GM19324 (cell line): ENCODE measurements around the gene WDR3.
A peak's percentile ranks its signal among the peaks of the same experiment; 100 is the strongest.
"Not testable (repeated sequence)": the region's sequence is repeated elsewhere in the genome, so short reads cannot be mapped to it uniquely, and the experiment has no call there.

Experiments
- ATAC-seq: cut with Tn5 transposase; IDR thresholded peaks from one replicate; pipeline ENCODE4 v1.9.1; 2021; ENCODE audit warnings: mild to moderate bottlenecking, moderate library complexity; ENCODE audit not compliant: unreplicated experiment, low FRiP score

The WDR3 gene

DNA sequence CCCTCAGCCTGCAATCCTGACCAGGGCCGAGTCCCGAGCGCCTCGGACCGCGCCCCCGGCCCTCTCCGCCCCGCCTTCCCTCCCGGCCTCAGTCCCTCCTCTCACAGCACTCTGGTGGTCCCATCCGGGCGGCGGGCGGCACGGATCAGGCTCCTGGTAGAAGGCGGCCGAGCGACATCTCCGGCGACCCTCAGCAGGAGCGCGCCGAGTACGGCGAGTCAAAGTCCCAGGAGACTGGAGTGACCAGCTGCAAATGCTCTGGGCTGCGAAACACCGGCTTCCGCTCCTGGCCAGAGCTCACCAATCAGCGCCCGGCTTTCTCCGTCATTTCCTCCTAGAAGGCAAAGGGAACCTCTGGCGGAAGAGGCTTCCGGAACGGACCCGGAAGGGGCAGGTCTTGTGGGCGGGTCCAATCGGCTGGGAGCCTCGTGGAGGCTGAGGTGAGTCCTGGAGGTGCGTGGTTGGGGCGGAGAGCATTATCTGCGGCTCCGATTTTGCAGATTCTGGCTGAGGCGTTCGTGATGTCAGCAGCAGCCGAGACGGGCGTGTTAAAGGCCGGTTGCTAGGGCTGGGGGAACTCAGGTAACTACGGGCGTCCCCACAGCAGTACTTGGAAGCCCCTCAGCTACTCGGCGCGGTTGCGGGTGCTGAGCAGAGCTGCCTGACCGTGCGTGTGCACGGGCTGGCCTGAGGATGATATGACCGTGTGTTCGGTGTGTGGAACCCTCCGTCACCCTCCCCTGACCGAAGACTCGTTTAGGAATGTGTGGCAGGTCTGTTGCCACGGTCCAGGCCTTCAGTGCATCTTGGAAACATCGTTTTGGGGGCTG lies at the start of gene WDR3, which contains the start of gene GDAP2:
Gene WDR3, plus strand, starts transcription at position 397 of the 830 bp plus-strand sequence. CDS start 3,581 bp downstream, outside the sequence.
Gene GDAP2, minus strand, starts transcription at position 279 of the 830 bp plus-strand sequence. CDS start 9,264 bp downstream, outside the sequence.
- ATAC-seq = peak; percentile 95

- ATAC-seq = no peak
Measured at GRCh38 chr1:117883616-117884015, 45.9 kb upstream of the WDR3 start.

- no peak for ATAC-seq
Measured at GRCh38 chr1:117886101-117886795, 43.3 kb upstream of the WDR3 start.

- no peak for ATAC-seq
Measured at GRCh38 chr1:117890452-117890851, 39.1 kb upstream of the WDR3 start.

DNA sequence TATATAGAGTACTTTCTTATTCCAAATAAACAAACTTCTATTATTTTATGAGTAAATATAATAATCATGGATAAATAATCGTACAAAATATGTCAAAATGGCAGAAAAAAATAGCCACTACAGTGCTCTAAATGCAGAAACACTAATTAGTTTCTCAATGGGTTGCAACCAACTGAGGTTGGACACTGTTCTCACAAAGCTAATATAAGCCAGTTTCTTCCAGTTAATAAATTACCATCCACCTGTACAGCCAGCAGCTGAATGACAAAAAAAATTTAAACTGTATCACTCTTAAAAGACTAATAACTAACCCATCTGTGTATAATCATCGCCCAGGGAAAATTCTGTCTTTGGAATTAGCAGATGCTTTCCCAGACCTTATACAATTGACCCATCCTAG lies 37.0 kb upstream of the WDR3 start:
- ATAC-seq = no peak

DNA sequence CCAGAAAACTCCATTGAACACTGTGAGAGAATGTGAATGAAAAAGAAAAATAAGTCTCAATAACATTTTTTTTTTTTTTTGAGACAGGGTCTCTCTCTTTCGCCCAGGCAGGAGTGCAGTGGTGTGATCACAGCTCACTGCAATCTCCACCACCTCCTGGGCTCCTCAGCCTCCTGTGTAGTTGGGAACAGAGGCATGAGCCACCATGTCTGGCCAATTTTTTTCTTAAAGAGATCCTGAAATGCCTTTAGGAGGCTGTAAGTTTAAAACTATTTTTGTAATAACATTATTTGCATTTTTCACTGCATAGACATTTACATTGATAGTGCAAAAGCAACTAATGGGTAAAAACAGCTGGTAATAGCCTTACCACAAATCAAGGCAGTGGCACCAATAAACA lies 35.5 kb upstream of the WDR3 start:
- ATAC-seq = no peak

GRCh38 chr1:117895482-117896114 lies 33.9 kb upstream of the WDR3 start:
- peak; percentile 52 for ATAC-seq

- no peak for ATAC-seq
Measured at GRCh38 chr1:117897551-117897950, 32.0 kb upstream of the WDR3 start.

DNA sequence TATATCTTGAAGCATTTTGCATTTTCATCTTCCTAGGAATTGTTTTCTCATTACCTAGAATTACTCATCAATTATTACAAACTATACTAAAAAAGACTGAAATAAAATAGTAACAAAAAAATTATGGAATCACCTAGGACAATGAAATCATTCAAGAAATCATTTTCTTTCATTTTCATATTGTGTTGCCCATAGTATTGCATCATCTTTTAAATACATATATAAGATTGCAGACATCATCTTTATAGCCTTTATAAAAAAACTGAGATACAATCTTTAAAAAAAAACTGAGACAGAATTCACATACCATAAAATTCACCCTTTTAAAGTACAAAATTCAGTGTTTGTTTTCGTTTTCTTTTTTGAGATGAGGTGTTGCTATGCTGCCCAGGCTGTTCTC lies 29.7 kb upstream of the WDR3 start:
- ATAC-seq = no peak

GRCh38 chr1:117902944-117903343 lies 26.6 kb upstream of the WDR3 start:
- ATAC-seq = no peak

GRCh38 chr1:117904485-117904884 lies 25.1 kb upstream of the WDR3 start:
- no peak for ATAC-seq

DNA sequence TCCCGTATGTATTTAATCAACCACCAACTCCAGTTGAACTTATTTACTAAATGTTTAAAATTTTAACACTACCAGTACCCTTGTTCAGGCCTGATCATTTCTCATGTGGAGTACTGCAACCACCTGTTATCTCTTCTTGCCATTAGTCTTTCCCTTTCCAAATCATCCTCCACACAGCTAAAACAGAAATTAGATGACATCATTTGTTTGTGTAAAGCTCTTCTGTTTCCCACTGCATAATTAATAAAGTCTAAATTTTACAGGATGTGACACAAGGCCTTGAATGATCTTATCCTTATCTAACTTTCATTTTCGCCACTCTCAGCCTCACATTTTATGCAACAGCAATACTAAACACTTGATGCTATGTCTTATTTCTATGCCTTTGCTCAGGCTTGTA lies 24.5 kb upstream of the WDR3 start:
- ATAC-seq = no peak

DNA sequence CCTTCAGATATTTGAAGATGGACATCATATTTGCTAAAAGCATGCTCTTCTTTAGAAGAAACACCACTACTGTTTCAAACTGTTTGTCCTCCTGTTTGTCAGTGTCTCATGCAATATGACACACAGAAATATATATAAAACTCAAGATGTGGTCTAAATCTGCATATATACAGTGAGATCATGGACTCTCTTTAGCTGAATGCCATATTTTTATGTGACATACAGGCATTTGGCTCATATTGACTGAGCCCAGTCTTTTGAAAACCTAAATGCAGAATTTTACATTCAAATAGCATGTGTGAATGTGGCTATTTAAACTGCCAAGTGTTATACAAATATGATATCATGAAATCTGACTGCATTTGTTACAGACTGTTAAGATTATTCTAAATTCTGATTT lies 18.5 kb upstream of the WDR3 start:
- no peak for ATAC-seq

DNA sequence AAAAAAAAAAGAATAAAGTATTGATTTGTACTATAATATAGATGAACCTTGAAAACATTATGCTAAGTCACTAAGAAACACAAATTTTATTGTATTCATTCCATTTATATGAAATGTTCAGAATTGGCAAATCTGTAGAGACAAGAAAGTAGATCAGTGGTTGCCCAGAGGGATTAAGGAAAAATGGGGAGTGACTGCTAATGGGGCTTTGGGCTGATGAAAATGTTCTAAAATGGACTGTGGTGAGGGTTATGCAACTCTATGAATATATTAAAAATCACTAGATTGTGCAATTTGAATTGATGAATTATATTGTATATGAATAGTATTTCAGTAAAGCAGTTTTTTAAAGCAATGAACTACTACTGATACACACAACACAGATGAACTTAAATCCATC lies 10.2 kb upstream of the WDR3 start:
- no peak for ATAC-seq

GRCh38 chr1:117921991-117922390 lies 7.5 kb upstream of the WDR3 start:
- ATAC-seq = no peak

DNA sequence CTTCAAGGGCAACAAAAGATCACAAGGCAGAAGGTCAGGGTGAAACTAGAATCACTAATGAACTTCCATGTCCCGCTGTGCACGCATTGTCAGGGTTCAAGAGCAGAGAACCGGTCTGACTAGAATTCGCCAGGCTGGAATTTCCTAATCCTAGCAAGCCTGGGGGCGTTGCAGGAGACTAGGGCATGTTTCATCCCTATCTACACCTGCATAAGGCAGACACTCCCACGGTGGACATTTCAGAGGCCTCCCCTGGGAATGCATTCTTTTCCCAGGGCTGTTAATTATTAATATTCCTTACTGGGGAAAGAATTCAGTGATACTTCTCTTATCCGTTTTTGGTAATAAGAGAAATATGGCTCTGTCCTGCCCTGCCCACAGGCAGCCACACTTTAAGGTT lies 6.8 kb upstream of the WDR3 start:
- not testable (repeated sequence) for ATAC-seq

- no peak for ATAC-seq
Measured at GRCh38 chr1:117925981-117926380, 3.6 kb upstream of the WDR3 start.

DNA sequence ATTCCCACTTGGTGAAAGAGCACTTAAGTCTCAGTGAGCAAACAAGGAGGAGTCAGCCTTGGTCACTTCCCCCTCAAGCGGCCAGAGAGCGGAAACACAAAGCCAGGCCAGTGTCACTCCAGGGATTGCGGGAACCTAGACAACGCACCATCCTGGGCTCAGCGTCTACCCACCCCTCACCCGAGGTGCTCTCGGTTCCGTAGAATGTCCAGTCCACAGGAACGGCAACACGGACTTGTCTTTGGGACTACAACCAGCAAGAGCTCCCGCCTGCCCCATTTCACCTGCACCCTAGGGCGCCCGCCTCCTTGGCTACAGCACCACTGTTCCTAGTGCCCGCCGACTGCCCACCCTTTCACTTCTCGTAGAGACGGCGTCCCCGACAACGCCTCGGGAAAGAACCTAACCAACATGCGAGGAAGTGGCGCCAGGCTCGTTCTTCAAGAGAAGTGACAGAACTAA lies 627 bp upstream of the WDR3 start:
- peak; percentile 41 for ATAC-seq

DNA sequence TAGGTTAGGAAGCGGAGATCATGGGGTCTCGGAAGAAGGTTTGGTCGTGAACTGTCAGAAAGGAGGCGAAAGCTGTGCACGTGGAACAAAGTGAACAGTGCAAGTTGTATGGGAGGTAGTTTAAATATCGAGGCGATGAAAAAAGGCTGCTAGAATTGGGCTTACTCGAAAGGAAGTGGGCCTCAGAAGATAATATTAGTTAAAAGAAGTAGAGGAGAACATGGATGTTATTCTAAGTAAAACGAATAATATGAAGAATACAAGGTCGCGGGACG lies 571 bp downstream of the WDR3 start:
- no peak for ATAC-seq

DNA sequence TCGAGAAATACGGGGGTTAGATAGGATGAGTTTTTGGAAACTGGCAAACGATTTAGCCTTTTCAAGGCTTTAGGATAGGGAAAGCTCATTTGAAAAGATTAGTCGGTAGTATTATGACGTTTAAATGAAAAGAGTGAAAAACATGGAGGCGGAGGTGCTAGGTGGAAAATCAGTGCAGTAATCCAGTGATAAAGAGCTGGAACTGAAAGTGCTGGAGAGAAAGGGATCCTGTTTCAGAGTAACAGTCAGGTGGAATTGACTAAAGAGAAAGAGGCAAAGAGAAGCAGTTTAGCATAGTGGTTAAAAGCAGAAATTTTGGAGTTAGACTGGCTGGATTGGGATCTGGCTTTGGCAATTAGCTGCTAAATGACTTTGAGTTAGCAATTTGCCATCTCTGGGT lies 945 bp downstream of the WDR3 start:
- no peak for ATAC-seq

DNA sequence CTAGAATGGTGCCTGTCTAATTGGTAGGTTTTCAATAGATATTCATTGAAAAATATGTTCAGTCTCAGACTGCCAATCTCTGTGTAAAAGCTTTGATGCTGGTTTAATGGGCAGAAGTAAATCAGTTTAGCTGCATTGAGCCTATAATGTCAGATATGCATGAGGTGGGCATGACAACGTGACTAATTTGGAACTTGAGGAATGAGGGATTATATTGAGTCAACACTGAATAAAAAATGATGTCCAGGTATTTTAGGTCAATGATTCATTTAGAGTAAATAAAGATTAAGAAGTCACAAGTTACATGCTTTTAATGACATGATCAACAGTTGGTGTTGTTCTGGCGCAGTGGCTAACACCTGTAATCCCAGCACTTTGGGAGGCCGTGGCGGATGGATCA lies 3.0 kb downstream of the WDR3 start:
- no peak for ATAC-seq
